ENCODE results near the gene WIPF1.

Gene WIPF1

DNA sequence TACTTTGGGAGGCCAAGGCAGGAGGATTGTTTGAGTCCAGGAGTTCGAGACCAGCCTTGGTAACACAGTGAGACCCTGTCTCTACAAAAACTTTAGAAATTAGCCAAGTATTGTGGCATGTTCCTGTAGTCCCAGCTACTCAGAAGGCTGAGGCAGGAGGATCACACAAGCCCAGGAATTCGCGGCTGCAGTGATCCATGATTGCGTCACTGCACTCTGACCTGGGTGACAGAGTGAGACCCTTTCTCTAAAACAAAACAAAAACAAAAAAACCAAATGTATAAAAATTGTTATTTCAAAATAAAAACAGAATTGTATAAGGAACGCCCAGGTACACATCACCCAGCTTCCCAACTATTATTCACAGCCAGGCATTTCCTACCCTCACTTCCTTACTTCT is 56.7 kb downstream of the WIPF1 start:
- no peak for DNase-seq (ENCODE audit: low spot score)

DNA sequence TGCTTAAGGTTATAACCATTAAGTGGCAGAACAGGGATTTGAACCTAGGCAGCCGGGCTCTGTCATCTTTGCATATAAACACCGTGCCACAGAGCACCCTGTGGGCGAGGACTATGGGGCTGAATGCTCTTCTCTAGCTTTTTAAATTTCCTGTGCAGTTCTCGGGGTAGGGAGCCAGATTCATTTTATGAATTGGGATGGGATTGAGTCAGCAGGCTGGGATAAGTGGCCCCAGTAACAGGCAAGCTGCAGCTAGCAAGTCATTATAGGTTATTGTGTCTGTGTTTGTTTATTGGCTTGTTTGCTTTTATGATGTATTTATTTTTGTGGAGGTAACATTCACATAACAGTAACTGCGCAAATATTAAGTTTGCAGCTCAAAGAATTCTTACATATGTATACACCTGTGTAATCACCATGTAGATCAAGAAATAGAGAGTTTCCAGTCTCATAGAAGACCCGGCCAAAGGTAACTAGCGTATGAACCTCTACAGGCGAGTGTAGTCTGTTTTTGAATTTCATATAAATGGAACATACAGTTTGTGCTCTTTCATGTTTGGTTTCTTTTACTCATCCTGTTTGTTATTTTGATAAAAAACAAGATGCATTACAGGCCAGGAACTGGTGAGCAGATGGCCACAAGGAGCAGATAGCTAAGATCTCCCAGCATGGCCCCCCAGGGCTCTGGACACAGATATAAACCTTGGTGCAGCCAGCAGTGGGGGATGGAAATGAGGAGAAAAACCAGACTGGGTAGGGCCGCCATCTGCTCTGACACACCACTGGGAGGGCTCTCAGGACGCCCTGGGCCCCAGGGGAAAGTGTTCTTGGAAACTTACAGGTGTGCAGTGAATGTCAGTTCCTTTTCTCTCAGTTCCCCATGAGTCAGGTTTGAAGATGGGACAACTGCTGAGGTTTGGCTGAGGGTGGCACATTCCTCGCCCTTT is 61.6 kb downstream of the WIPF1 start:
- DNase-seq (ENCODE audit: low spot score), result peak; percentile 72

DNA sequence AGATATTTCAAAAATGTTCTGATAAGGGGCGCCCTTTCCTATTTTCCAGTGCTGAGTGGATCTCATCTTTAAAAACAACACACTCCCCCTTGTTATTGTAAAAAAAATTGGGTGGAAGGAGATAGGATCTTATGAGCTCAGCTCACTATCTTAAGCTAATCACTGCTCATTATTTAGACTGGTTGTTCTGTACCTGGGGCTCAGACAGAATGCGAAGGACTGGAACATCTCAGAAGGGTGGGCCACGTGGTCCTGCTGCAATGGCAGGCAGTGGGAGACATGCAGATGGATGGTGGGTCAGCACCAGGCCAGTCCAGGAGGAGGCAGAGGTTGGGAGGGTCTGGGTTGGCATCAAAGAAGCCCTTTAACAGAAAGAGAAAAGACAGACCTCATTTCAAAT is 62.5 kb downstream of the WIPF1 start:
- DNase-seq (ENCODE audit: low spot score), result no peak

DNA sequence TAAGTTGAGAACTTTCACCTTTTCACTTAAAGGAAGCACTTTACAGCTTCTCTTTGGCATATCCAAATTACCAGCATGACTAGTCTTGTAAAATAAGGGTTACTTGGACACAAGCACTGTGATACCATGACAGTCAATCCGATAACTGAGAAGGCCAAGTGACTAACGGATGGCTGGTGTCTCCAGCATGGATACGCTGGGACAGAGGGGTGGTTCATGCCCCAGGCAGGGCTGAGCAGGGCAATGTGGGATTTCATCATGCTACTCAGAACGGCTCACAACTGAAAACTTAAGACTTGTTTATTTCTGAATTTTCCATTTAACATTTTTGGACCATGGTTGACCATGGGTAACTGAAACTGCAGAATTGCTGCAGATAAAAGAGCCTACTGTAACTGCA is 67.7 kb downstream of the WIPF1 start:
- DNase-seq (ENCODE audit: low spot score), result no peak

DNA sequence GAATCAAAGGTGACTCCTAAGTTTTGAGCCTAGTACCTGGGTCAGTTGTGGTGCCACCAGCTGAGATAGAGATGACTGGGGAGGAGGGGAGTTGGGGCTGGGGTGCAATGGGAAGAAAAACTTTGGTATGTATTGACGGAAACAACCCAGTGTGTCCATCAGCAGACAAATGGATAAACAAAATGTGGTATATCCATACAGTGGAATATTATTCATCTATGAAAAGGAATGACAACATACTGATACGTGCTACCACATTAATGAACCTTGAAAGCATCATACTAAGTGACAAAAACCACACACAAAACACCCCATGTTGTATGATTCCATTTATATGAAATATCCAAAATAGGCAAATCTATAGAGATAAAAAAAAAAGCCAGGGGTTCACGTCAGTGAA is 69.6 kb downstream of the WIPF1 start:
- no peak for DNase-seq (ENCODE audit: low spot score)

DNA sequence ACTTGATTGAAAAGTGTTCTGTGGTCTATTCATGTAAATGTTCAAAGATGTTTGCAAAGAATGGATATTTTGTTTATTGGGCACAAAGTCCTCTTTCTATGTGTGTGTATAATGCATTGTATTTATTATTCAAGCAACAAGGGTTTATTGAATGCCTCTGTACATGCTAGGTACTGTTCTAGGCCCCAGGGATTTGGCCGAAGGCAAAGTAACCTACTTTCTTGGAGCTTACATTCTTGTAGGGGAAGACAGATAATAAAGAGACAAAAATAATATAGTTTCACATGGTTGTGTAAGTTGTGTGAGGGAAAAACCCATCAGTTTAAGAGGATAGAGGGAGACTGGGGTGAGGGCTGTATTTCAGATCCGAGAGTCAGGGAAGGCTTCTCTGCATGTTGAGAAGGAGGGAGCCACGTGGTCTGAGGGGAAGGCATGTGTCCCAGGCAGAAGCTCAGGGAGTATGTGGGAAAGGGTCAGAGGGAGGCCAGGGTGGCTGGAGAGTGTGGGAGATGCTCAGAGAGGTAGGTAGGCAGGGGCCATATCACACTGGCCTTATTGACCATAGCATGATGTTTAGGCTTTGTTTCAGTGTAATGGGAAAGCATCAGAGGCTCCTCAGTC is 70.4 kb downstream of the WIPF1 start:
- no peak for DNase-seq (ENCODE audit: low spot score)

DNA sequence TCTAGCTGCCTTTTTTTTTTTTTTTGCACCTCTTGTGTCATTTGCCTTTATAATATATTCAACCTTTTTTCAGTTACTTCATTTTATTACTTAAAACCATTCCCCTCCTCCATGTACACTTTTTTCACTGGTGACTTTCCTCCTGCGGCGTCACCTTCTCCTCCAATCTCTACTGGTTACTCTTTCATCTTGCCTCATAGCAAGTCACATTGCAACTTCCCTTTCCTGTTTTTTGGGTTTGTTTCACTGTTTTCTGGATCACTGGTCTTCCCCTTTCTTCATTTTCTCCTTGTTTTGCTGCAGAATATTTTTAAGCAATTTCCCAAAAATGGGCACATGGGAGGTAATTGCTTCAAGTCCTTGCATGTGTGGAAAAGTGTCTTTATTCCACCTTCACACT is 73.1 kb downstream of the WIPF1 start:
- DNase-seq (ENCODE audit: low spot score), result no peak

DNA sequence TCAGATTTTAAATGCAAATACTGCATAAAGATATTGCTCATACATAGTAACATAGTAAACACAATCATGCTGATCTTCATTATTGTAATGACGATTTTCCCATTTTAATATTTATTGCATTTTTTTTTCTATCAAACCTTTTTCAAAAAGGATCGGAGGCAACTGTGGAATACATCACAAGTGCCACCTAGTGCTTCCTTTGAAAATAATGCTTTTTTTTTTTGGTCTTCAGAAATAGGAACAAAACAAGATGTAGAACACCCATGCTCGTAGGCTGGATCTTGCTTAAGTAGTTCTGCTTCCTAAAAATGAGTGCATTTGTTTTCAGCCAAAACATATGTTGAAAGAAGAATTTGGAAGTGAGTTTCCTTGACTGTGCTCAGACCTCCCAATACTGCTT is 75.1 kb downstream of the WIPF1 start:
- peak; percentile 14 for DNase-seq (ENCODE audit: low spot score)

DNA sequence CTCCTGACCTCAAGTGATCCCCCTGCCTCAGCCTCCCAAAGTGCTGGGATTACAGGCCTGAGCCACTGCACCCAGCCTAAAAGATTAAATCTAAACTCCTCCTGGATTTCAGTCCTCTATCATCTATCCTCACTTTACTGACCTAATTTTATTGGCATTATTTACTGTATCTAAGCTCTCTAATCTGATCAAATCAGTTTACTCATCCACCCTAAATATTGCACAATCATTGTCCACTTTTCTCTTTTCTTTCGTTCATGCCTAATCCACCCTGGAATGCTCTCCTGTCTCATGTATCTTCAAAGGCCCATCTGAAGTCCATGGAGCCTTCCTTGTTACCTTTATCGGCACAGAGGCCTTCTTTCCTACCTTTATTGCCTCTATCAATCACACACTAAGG is 79.2 kb downstream of the WIPF1 start:
- no peak for DNase-seq (ENCODE audit: low spot score)

DNA sequence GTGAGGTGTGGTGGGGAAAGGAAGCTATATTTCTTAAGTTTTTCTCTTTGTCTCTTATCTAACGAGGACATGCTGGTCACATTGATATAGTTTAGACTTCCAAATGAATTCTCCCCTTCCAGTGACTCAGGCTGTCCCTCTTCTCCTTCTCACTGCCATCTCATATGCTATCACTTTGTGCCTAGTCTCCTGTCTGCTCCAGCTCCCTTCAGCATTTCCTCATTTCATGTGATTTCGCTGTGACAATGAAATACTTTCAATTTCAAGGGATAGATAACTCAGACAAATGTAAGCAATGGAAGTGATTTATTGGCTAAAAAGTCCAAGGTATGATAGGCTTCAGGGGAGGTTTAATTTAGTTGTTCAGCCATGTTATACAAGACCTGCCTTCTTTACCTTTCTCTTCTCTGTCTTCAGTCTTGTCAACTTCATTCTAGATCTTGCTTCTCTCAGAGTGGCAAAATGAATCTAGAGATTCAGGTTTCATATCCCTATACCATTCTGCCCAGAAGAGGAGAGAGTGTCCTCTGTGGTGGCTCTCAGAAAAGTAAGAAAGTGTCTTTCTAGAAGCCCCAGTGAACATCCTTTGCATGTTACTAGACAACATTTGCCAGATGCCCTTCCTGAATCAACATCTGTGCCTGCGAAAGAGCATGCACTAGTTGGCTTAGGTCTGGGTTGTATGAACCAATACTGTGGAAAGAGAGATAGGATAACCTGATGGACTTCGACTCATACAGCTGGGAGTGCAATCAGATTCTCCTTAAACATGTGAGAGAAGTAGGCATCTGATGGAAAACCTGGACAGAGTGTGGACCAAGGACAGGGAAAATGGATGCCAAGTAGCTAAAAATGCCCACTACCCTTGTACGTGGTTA is 80.9 kb downstream of the WIPF1 start:
- DNase-seq (ENCODE audit: low spot score), result no peak

DNA sequence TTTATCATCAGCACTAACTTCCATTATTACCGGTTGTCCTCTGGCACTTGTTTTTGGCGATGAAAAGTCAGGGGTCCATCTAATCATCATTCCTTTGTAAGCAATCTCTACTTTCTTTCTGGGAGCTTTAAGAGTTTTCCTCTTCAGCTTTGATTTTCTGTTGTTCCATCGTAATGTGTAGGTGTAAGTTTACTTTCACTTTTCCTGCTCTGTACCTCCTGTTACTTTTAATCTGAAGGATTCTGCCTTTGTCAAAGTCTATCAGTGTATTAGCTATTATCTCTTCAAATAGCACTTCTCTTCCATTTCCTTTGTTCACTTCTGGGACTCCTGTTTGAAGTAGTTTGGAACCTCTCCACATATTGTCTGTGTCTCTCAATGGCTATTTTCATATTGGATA is 85.3 kb downstream of the WIPF1 start:
- DNase-seq (ENCODE audit: low spot score), result no peak

DNA sequence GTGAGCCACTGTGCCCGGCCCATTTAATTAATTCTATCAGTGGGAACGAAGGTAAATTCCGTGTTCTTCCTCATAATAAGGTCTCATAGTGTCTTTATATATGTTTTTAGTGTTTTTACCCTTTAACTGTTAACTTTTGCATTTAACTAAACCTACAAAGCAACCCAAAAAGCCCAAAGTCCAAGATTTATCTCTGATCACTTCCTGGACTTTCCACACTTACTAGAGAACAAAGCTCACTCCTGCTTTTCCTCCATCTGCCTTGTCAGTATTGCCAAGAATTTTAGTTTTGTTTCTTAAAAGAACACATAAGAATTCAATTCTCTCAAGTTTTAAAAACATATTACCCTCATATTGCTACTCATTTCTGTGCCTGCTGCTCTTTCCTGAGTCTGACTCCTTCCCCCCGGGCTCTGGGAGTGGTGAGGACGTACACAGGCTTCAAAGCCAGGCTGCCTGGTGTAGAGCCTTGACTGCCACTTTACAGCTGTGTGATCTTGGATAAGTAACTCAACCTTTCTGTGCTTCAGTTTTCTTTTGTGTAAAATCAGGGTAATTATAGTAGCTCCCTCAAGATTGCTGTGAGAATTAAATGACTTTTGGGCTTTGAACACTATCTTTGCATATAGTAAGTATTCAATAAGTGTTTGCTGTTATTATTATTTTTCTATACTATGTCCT is 85.9 kb downstream of the WIPF1 start:
- no peak for DNase-seq (ENCODE audit: low spot score)

DNA sequence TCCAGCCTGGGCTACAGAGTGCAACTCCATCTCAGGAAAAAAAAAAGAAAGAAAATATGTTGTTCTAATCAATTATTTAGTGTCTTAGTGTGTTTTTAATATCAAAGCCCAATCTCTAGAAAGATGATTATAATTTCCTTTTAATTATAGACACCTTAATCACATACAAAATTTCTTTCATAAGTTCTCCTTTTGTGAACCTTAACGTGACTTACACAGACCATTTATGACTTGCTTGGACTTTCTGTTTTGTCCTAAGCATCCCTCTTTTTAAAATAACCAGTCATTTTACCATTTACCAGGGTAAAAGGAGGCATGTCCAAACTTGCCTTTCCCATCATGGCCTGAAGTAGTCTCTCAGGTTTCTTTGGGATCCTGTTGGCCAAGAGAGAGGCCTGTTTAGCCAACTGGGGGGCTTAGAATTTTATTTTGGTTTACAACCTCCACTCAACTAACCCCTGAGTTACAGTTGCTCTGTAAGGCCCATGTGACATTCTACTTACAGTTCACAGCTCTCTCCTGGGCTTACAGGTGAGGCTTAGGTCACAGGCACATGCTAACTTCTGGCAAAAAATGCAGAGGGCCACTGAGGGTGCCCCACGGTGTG is 86.9 kb downstream of the WIPF1 start:
- DNase-seq (ENCODE audit: low spot score), result no peak
